LNCAP (cell line): ENCODE data around the gene HNRNPLL.

ENCODE experiments used
- TF ChIP-seq, protein P1 (sequence below): fragments of 450-650 bp; IDR thresholded peaks from 2 replicates; pipeline ENCODE4 v1.5.1; 2017; ENCODE audit warnings: mild to moderate bottlenecking

Gene HNRNPLL

DNA sequence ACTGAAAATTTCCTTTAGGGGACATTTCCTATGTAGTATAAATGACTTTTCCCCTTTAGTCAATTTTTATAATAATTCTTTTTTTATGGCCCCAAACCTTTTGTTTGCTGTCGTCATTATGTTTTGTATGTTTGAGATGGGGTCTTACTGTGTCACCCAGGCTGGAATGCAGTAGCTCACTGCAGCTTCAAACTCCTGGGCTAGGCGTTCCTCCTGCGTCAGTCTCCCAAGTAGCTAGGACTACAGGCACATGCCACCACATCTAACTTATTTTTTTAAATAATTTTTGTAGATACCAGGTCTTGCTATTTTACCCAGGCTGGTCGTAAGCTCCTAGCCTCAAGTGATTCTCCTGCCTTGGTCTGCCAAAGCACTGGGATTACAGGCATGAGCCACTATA, 32.4 kb upstream of the HNRNPLL start:
- TF ChIP-seq, protein P1, sequence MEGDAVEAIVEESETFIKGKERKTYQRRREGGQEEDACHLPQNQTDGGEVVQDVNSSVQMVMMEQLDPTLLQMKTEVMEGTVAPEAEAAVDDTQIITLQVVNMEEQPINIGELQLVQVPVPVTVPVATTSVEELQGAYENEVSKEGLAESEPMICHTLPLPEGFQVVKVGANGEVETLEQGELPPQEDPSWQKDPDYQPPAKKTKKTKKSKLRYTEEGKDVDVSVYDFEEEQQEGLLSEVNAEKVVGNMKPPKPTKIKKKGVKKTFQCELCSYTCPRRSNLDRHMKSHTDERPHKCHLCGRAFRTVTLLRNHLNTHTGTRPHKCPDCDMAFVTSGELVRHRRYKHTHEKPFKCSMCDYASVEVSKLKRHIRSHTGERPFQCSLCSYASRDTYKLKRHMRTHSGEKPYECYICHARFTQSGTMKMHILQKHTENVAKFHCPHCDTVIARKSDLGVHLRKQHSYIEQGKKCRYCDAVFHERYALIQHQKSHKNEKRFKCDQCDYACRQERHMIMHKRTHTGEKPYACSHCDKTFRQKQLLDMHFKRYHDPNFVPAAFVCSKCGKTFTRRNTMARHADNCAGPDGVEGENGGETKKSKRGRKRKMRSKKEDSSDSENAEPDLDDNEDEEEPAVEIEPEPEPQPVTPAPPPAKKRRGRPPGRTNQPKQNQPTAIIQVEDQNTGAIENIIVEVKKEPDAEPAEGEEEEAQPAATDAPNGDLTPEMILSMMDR = no peak

DNA sequence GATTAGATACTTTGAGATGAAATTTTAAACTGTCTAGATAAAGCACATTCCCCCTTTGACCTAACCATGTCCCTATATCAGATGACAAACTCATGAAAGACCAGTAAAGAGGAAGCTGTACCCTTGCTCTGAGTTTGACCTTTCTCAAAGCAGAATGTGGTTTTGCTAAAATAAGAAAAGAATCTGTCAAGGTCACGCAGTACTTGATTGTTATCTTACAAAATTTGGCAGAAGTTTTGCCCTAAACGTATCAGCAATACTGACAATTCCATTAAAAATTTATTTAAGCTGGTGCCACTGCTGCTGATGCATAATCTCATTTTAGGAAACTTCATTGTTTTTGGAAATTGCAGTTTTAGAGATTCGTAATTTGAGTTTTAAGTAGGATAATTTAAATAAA, 32.0 kb upstream of the HNRNPLL start:
- TF ChIP-seq, protein P1 = no peak

DNA sequence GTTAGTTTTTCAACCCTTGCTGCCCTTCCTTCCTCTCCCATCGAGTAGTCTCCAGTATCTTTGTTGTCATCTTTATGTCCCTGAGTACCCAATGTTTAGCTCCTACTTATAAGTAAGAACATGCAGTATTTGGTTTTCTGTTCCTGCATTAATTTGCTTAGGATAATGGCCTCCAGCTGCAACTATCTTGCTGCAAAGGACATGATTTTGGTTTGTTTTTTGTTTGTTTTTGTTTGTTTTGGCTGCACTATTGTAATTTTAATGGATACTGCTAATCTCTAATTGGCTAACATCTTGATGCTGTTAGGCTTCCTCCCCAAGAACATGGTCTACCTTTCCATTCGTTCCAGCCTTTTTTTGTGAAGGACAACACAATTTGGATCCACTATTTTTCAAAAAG, 31.2 kb upstream of the HNRNPLL start:
- TF ChIP-seq, protein P1 = no peak

DNA sequence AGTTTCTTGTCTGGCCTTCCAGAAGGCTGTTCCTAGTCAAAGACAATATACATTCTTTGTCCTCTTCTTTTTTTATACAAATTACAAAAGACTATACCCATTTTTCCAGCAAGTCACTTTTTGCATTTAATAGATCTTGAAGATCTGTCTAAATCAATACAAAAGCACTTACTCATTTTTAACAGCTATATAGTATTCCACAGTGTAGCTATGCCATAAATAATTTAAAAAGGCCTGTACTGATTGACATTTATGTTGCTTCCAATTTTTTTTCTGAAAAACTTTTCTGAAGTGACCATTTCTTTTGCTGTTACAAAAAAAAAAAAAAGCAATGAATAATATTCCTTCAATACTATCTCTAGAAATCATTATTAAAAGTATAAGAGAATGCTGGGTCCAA, 30.3 kb upstream of the HNRNPLL start:
- TF ChIP-seq, protein P1 = no peak

DNA sequence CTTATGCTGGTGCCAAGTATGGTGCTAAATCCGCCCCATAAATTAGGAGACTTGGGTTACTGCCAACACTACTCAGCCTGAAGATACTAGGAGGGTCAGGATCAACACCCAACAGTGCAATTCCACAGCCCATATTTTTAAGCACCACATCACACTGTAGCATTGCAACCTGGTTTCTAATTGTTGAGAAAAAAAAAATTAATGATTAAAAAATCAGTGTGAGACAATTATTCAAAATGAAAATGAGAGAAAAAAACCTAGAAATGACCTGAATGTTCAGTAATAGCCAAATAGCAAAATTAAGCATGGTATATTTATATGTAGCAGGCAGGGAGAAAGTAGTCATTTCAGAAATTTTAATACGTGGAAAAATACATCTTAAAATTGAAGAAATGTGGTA, 29.2 kb upstream of the HNRNPLL start:
- TF ChIP-seq, protein P1 = no peak

DNA sequence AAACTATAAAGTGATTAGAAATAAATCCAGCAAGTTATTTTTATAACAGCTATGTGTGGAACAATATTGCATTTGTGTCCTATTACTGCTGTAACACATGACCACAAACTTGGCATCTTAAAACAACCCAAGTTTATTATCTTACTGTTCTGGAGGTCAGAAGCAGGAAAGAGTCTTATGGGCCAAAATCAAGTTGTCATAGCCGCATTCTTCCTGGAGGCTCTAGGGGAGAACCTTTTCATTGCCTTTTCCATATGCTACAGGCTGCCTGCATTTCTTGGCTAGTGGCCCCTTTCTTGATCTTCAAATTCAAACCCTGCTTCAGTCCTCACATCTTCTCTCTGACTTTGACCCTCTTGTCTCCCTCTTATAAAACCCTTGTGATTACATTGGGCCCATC, 27.0 kb upstream of the HNRNPLL start:
- TF ChIP-seq, protein P1 = no peak

DNA sequence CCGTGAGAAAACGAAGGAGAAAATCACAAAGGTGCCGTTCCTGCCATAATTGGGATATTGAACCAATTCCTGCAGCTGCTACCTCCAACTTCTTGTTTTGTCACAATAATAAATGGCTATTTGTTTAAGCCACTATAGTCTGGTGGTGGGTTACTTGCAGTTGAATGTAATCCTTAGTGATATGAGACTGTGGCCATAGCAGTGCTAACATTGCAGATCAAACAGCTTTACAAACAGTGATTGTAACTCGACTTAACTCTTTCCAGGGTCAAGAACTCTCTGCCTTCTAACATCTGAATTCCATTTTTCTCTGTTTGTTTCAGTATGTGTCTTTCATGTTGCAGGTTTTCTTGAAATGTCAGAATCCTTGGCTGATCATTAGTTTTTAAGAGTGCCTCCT, 24.7 kb upstream of the HNRNPLL start:
- TF ChIP-seq, protein P1 = no peak

DNA sequence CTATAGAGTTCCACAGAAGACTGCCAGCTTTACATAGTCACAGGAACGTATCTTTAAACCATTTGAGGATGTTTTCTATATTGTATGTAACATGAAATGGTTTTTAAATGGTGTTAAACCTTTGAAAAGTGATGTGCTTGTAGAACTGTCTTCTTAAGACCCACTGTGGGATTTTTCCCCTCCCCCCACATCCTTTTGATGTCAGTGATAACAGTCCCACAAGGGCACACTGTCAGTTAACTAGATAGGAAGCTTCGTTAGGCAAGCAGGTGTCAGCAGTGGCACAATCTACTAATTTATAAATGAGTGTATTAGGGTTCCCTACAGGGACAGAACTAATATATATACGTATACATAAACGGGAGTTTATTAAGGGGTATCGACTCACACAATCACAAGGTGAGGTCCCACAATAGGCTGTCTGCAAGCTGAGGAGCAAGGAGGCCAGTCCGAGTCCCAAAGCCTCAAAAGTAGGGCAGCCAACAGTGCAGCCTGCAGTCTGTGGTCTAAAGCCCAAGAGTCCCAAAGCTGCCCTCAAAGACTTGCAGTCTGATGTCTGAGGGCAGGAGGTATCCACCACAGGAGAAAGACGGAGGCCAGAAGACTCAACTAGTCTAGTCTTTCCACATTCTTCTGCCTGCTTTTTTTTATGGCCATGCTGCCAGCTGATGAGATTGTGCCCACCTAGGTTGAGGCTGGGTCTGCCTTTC, 23.8 kb upstream of the HNRNPLL start:
- TF ChIP-seq, protein P1 = no peak
